Renal pelvis (tissue), 4 donors: Measurements from ENCODE around the gene FBXO7. TPM values are rescaled to one million over a fixed set of nuclear protein-coding genes. Genes with fewer than 3 reads are reported as not detected.
"Not testable (repeated sequence)": the region's sequence is repeated elsewhere in the genome, so short reads cannot be mapped to it uniquely, and the experiment has no call there.

Experiments used
- DNase-seq: peaks from one replicate; pipeline ENCODE4 v3.0.0-alpha.2; 2013
- polyA plus RNA-seq, 3 donors: library from polyadenylated mRNA; unstranded; fragments of 120-200 nt; gene quantifications; one replicate each; pipeline ENCODE4 v1.2.1, GENCODE V29; 2013; ENCODE audit not compliant: insufficient read length in 3 of 3

Gene FBXO7
- polyA plus RNA-seq, 3 donors: 109 to 111 (median 110) TPM

- DNase-seq: not testable (repeated sequence)
Measured at GRCh38 chr22:32478552-32478951, 3.9 kb downstream of the FBXO7 start.

- no peak for DNase-seq
Measured at GRCh38 chr22:32478994-32479393, 4.4 kb downstream of the FBXO7 start.

- no peak for DNase-seq
Measured at GRCh38 chr22:32480238-32480637, 5.6 kb downstream of the FBXO7 start.

GRCh38 chr22:32482708-32483107, 8.1 kb downstream of the FBXO7 start:
- no peak for DNase-seq

- DNase-seq: no peak
Measured at GRCh38 chr22:32486656-32487390, 12.2 kb downstream of the FBXO7 start.

GRCh38 chr22:32487461-32487860, 12.8 kb downstream of the FBXO7 start:
- no peak for DNase-seq

- DNase-seq: no peak
Measured at GRCh38 chr22:32489377-32489776, 14.8 kb downstream of the FBXO7 start.

- no peak for DNase-seq
Measured at GRCh38 chr22:32490279-32490678, 15.7 kb downstream of the FBXO7 start.

GRCh38 chr22:32492111-32492510, 17.5 kb downstream of the FBXO7 start:
- DNase-seq: no peak

GRCh38 chr22:32493551-32493950, 18.9 kb downstream of the FBXO7 start:
- DNase-seq: no peak

GRCh38 chr22:32494971-32495370, 20.4 kb downstream of the FBXO7 start:
- DNase-seq: no peak

- DNase-seq: no peak
Measured at GRCh38 chr22:32499666-32500065, 25.1 kb downstream of the FBXO7 start.

GRCh38 chr22:32501836-32502752, 27.5 kb downstream of the FBXO7 start:
- no peak for DNase-seq

GRCh38 chr22:32509045-32509444, 34.4 kb downstream of the FBXO7 start:
- DNase-seq: no peak

GRCh38 chr22:32511274-32511673, 36.7 kb downstream of the FBXO7 start:
- DNase-seq: no peak

- no peak for DNase-seq
Measured at GRCh38 chr22:32511776-32512175, 37.2 kb downstream of the FBXO7 start.

GRCh38 chr22:32512267-32512982, 37.8 kb downstream of the FBXO7 start:
- DNase-seq: no peak

- no peak for DNase-seq
Measured at GRCh38 chr22:32515084-32515483, 40.5 kb downstream of the FBXO7 start.

- DNase-seq: no peak
Measured at GRCh38 chr22:32517488-32517887, 42.9 kb downstream of the FBXO7 start.

- DNase-seq: no peak
Measured at GRCh38 chr22:32517921-32518320, 43.3 kb downstream of the FBXO7 start.

GRCh38 chr22:32518381-32518780, 43.8 kb downstream of the FBXO7 start:
- no peak for DNase-seq

GRCh38 chr22:32518848-32519247, 44.2 kb downstream of the FBXO7 start:
- DNase-seq: no peak
